OCI-LY1 (cell line): ENCODE data around the gene NELL1.

Experiments used
- CTCF ChIP-seq: fragments of 200-600 bp; sonication (generic), shearing (Covaris generic); IDR thresholded peaks from 2 replicates; pipeline ENCODE4 v1.5.1; 2017; ENCODE audit warnings: mild to moderate bottlenecking, antibody characterized with exemption, low read length, moderate library complexity, mixed read lengths
- EZH2 ChIP-seq: fragments of 200-600 bp; sonication (generic), shearing (Covaris generic); IDR thresholded peaks from 2 replicates; pipeline ENCODE4 v1.8.0; 2017; ENCODE audit warnings: borderline replicate concordance, mixed run types, mild to moderate bottlenecking, antibody characterized with exemption, low read length, moderate library complexity, mixed read lengths

- TF ChIP-seq CTCF (no peak), EZH2 (no peak)
These were observed 816.0 kb downstream of the NELL1 start for GRCh38 chr11:21485426-21485825.
